Lower leg skin (tissue), 3 donors: ENCODE data around the gene MAP2K1.
"Not testable (repeated sequence)": the region's sequence is repeated elsewhere in the genome, so short reads cannot be mapped to it uniquely, and the experiment has no call there.

ENCODE experiments used
- CTCF ChIP-seq, 3 donors: fragments of 450-650 bp; IDR thresholded peaks; one replicate each; pipeline ENCODE4 v1.5.1; 2016; ENCODE audit warnings: antibody characterized with exemption in 3 of 3, mild to moderate bottlenecking in 3 of 3, moderate library complexity in 2 of 3
- POLR2A ChIP-seq, 2 donors: fragments of 450-650 bp; IDR thresholded peaks; one replicate each; pipeline ENCODE4 v1.6.1; 2016 to 2017; ENCODE audit warnings: antibody characterized with exemption in 2 of 2, mild to moderate bottlenecking in 1 of 2, moderate library complexity in 1 of 2

GRCh38 chr15:66381376-66381775, 5.3 kb upstream of the MAP2K1 start:
- TF ChIP-seq CTCF, POLR2A (IDR thresholded peaks at IDR 0.05): not testable (repeated sequence)
